PC-9 (cell line): ENCODE results near the gene PLEKHA7. TPM values are rescaled to one million over a fixed set of nuclear protein-coding genes. Genes with fewer than 3 reads are reported as not detected.

Source experiments
- BruUV-seq: library from RNA; stranded (reverse); fragments of 400-500 nt; replicated peaks from 2 replicates; lab custom pipeline; 2021; lab: Mats Ljungman, UMichigan
- CTCF ChIA-PET: fragments of 300-600 bp; sonication (Branson Sonifier 250); formaldehyde crosslinking; loops from one replicate; lab custom pipeline; 2022; ENCODE audit warnings: antibody characterized with exemption; lab: Charles Lee
- POLR2A ChIA-PET: fragments of 300-600 bp; sonication (Branson Sonifier 250); formaldehyde crosslinking; loops from one replicate; lab custom pipeline; 2022; ENCODE audit warnings: antibody characterized with exemption; ENCODE audit not compliant: unreplicated experiment; lab: Charles Lee
- DNase-seq, 2 experiments: peaks; one replicate each; pipeline versions ENCODE4 v3.0.0 to v3.0.0-alpha.2; 2015 to 2022; ENCODE audit warnings: mixed read lengths in 1 of 2
- H2AFZ ChIP-seq: fragments of 200-600 bp; sonication (generic); 2 replicates; pipeline ENCODE4 v1.8.1; 2017; ENCODE audit warnings: antibody characterized with exemption
- H3F3A ChIP-seq: fragments of 200-600 bp; sonication (generic); 2 replicates; pipeline ENCODE4 v1.8.1; 2017; ENCODE audit warnings: antibody characterized with exemption, mild to moderate bottlenecking, low read depth; ENCODE audit not compliant: insufficient read depth
- H3K27ac ChIP-seq: fragments of 200-600 bp; sonication (generic); 2 replicates; pipeline ENCODE4 v1.6.1; 2016; ENCODE audit warnings: mixed run types
- H3K27me3 ChIP-seq: fragments of 200-600 bp; sonication (generic); 2 replicates; pipeline ENCODE4 v1.6.1; 2016; ENCODE audit warnings: low read depth, mixed run types; ENCODE audit not compliant: insufficient read depth
- H3K36me3 ChIP-seq: fragments of 200-600 bp; sonication (generic); 2 replicates; pipeline ENCODE4 v1.6.1; 2016; ENCODE audit warnings: low read depth, mixed run types
- H3K4me1 ChIP-seq: fragments of 200-600 bp; sonication (generic); replicated peaks from 2 replicates; pipeline ENCODE4 v1.6.1; 2016; ENCODE audit warnings: mixed run types; ENCODE audit not compliant: insufficient read depth
- H3K4me2 ChIP-seq: fragments of 200-600 bp; sonication (generic); 2 replicates; pipeline ENCODE4 v1.6.1; 2017; ENCODE audit warnings: mixed run types
- H3K4me3 ChIP-seq: fragments of 200-600 bp; sonication (generic); 2 replicates; pipeline ENCODE4 v1.6.1; 2016; ENCODE audit warnings: mixed run types
- H3K79me2 ChIP-seq: fragments of 200-600 bp; sonication (generic); 2 replicates; pipeline ENCODE4 v1.6.1; 2017; ENCODE audit warnings: low read depth, mixed run types
- H3K9me2 ChIP-seq: fragments of 200-600 bp; sonication (generic); 2 replicates; pipeline ENCODE4 v1.8.1; 2017; ENCODE audit warnings: mild to moderate bottlenecking; ENCODE audit not compliant: insufficient read depth
- H3K9me3 ChIP-seq: fragments of 200-600 bp; sonication (generic); 2 replicates; pipeline ENCODE4 v1.8.1; 2016; ENCODE audit warnings: low read depth; ENCODE audit not compliant: insufficient read depth
- H4K20me1 ChIP-seq: fragments of 200-600 bp; sonication (generic); 2 replicates; pipeline ENCODE4 v1.8.1; 2017; ENCODE audit not compliant: insufficient read depth
- EZH2 ChIP-seq: fragments of 200-600 bp; sonication (generic); IDR thresholded peaks from 2 replicates; pipeline ENCODE4 v1.8.0; 2017; ENCODE audit warnings: antibody characterized with exemption, low read depth
- intact Hi-C: fragments of 100-400 bp; cut with micrococcal nuclease; formaldehyde crosslinking; loops from one replicate; pipeline ENCODE4 v1.10.0; 2022; ENCODE audit not compliant: unreplicated experiment
- total RNA-seq: library from RNA; stranded (reverse); gene quantifications from 2 replicates; pipeline ENCODE4 v1.2.3, GENCODE V29; 2021
- TF ChIP-seq, protein P1 (sequence below): fragments of 200-600 bp; sonication (generic); conservative IDR thresholded peaks from 2 replicates; pipeline ENCODE4 v1.6.1; 2017; ENCODE audit warnings: mixed run types, antibody characterized with exemption, mild to moderate bottlenecking, moderate library complexity

PLEKHA7 gene
- total RNA-seq, 1 experiment from 2014 or later, result 26.9 TPM

DNA sequence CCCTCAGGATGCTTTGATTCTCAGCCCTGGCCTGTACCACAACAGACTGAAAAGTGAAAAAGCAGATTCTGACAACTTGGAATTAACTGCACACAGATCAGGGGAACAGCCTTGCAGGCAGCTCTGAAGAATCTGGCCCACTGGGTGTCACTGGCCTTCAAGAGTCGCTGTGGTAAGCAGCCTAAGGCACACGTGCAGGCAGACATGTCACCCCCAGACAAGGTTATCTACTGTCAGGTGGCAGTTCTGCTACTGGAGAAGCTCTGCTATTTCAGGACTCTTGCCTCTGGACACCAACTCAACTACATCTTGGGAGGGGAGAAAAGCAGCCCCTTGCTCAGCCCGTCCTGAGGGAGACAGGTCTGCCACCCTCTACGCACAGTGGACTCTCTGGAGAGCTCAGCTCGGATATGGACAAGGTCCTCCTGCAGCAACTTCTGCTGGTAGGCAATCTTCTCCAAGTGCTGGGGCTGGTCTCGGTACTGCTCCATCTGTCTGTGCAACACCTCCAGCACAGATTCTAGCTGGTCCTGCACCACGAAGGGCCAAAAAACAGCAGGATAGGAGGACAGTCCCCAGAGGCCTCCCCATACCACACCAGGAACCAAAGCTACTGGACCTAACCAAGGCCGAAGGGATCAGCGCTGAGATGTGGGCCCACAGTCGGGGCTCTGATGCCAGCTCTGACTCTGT is 212.8 kb downstream of the PLEKHA7 start:
- H3K4me1 ChIP-seq, result peaks cover 27% of the 10 kb centered on the region

DNA sequence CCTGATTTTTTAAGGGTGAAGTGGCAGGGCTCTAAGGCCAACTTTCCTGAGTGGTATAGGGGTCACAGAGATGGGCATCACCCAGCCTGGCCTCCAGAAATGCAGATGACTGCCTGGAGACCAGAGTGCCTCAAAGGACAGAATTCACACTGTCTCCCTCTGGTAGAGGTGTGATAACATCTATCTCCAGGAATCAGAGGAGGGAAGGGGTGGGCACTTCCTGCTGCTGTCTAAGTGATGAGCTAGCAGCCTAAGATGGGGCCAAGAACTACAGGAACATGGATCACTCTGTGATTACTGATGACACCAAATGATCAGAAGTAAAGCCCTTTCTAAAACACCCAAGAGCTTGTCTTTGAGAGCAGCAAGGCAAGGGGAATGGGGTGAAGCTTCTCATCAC is 213.8 kb downstream of the PLEKHA7 start:
- Histone ChIP-seq H3K4me2 (no peak overlapping the region), H3K9me3 (no peaks in the 10 kb centered on the region), H3F3A (peaks cover 5% of the 10 kb centered on the region), H3K4me1 (peaks cover 17% of the 10 kb centered on the region), H3K4me3 (no peak overlapping the region), H3K79me2 (no peaks in the 10 kb centered on the region), H3K9me2 (no peaks in the 10 kb centered on the region), H3K36me3 (no peaks in the 10 kb centered on the region; the same call in 1 of the 2 replicates), H2AFZ (no peak overlapping the region), H3K27ac (no peak overlapping the region), H3K27me3 (no peaks in the 10 kb centered on the region), H4K20me1 (no peaks in the 10 kb centered on the region)
- no peak for DNase-seq
- CTCF ChIA-PET, result no interaction called here
- no TSS peak for BruUV-seq
- TF ChIP-seq EZH2, result no peak
- TF ChIP-seq, protein P1, sequence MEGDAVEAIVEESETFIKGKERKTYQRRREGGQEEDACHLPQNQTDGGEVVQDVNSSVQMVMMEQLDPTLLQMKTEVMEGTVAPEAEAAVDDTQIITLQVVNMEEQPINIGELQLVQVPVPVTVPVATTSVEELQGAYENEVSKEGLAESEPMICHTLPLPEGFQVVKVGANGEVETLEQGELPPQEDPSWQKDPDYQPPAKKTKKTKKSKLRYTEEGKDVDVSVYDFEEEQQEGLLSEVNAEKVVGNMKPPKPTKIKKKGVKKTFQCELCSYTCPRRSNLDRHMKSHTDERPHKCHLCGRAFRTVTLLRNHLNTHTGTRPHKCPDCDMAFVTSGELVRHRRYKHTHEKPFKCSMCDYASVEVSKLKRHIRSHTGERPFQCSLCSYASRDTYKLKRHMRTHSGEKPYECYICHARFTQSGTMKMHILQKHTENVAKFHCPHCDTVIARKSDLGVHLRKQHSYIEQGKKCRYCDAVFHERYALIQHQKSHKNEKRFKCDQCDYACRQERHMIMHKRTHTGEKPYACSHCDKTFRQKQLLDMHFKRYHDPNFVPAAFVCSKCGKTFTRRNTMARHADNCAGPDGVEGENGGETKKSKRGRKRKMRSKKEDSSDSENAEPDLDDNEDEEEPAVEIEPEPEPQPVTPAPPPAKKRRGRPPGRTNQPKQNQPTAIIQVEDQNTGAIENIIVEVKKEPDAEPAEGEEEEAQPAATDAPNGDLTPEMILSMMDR, result no peak
- intact Hi-C loops, result no loop called here
- POLR2A ChIA-PET, result no interaction called here

More for the DNA sequence above, 212.8 kb downstream of the PLEKHA7 start:
- DNase-seq, result no peak
- Histone ChIP-seq H2AFZ (no peak overlapping the region), H3K9me3 (no peaks in the 10 kb centered on the region), H4K20me1 (no peaks in the 10 kb centered on the region), H3K4me3 (no peak overlapping the region), H3F3A (peaks cover 15% of the 10 kb centered on the region), H3K27me3 (no peaks in the 10 kb centered on the region), H3K9me2 (no peaks in the 10 kb centered on the region), H3K4me2 (no peak overlapping the region), H3K79me2 (no peaks in the 10 kb centered on the region), H3K36me3 (no peaks in the 10 kb centered on the region; the same call in 1 of the 2 replicates), H3K27ac (no peak overlapping the region)
- TF ChIP-seq, protein P1, result no peak
- no peak for TF ChIP-seq EZH2
- intact Hi-C loops, result no loop called here
- POLR2A ChIA-PET, result interaction anchor here (0.7 kb wide), 1 partner anchor 29 kb away, joined by 3 read pairs; no protein-coding TSS in a partner anchor
- CTCF ChIA-PET, result no interaction called here
- BruUV-seq, result no TSS peak

DNA sequence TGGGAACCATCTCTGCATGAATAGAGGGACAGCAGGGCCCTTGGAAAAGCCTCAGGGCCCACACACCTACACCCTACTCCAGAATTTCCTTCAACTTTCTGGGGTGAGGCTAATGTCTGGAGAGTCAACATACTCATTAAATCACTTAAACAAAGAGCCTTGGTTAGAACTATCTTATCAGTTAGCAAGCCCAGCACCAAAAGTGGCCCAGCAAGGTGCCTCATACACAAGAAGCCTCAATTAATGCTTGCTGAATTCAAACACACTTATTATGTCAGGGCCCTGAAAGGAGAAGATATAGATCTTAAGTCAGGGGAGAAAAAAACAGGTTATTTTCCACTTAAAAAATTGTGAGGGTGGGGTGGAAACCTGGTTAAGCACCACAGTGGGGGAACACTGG is 214.3 kb downstream of the PLEKHA7 start:
- intact Hi-C loops, result no loop called here

More for the DNA sequence above, 214.3 kb downstream of the PLEKHA7 start:
- POLR2A ChIA-PET, result no interaction called here
- TF ChIP-seq, protein P1, result no peak
- no peak for TF ChIP-seq EZH2
- Histone ChIP-seq H3K9me3 (no peaks in the 10 kb centered on the region), H3K27me3 (no peaks in the 10 kb centered on the region), H3K36me3 (no peaks in the 10 kb centered on the region; the same call in 1 of the 2 replicates), H3K79me2 (no peaks in the 10 kb centered on the region), H3K4me2 (no peak overlapping the region), H3F3A (no peaks in the 10 kb centered on the region; the same call in 1 of the 2 replicates), H3K9me2 (no peaks in the 10 kb centered on the region), H3K4me3 (no peak overlapping the region), H3K27ac (no peak overlapping the region), H3K4me1 (peaks cover 12% of the 10 kb centered on the region), H2AFZ (no peak overlapping the region), H4K20me1 (no peaks in the 10 kb centered on the region)
- BruUV-seq, result no TSS peak
- CTCF ChIA-PET, result no interaction called here
- DNase-seq, result no peak
